ENCODE results near the gene RB1.

DNA sequence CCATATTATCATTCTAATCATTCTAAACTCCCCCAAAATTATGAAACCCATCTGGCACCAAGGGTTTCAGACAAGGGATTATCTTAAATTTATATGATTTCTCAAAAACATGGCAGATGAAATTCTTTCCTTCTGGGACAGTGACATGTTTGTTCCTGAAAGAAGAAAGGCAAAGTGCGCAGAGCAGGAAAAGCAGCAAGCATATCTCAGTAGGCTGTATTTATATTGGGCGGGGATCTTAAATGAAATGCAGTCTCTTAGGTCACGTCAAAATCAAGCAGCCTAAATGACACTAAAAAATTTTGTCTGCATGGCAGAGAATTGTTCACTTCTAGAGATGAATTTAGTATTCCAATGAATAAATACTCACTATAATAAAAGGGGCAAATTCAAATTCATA, 180.0 kb downstream of the RB1 start:
- TF ChIP-seq, protein P1, sequence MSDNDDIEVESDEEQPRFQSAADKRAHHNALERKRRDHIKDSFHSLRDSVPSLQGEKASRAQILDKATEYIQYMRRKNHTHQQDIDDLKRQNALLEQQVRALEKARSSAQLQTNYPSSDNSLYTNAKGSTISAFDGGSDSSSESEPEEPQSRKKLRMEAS (IDR thresholded peaks at IDR 0.05; ENCODE audit: low read depth, low read length), result no peak
- TF ChIP-seq POLR2A (IDR thresholded peaks at IDR 0.05; ENCODE audit: extremely low read depth, insufficient read length) (no peak), MYC (IDR thresholded peaks at IDR 0.05; ENCODE audit: low read depth, low read length) (no peak)
- TF ChIP-seq, protein P2, sequence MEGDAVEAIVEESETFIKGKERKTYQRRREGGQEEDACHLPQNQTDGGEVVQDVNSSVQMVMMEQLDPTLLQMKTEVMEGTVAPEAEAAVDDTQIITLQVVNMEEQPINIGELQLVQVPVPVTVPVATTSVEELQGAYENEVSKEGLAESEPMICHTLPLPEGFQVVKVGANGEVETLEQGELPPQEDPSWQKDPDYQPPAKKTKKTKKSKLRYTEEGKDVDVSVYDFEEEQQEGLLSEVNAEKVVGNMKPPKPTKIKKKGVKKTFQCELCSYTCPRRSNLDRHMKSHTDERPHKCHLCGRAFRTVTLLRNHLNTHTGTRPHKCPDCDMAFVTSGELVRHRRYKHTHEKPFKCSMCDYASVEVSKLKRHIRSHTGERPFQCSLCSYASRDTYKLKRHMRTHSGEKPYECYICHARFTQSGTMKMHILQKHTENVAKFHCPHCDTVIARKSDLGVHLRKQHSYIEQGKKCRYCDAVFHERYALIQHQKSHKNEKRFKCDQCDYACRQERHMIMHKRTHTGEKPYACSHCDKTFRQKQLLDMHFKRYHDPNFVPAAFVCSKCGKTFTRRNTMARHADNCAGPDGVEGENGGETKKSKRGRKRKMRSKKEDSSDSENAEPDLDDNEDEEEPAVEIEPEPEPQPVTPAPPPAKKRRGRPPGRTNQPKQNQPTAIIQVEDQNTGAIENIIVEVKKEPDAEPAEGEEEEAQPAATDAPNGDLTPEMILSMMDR (IDR thresholded peaks at IDR 0.05; ENCODE audit: low read depth, low read length), result no peak
